ENCODE data around the gene SRRM2.

SRRM2 gene

GRCh38 chr16:2763173-2763572 is 10.7 kb downstream of the SRRM2 start:
- Histone ChIP-seq H3K4me3 (no peak overlapping the region), H3K27ac (no peak overlapping the region)
- TF ChIP-seq CTCF (IDR thresholded peaks at IDR 0.05) = no peak
- DNase-seq (ENCODE audit: low spot score) = no peak

DNA sequence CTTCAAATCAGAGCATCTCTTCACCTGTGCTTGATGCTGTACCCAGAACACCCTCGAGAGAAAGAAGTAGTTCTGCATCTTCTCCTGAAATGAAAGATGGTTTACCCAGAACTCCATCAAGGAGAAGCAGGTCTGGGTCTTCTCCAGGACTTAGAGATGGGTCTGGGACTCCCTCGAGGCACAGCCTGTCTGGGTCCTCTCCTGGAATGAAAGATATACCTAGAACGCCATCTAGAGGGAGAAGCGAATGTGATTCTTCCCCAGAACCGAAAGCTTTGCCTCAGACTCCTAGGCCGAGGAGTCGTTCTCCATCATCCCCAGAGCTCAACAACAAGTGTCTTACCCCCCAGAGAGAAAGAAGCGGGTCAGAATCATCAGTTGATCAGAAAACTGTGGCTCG is 12.3 kb downstream of the SRRM2 start:
- no peak for DNase-seq (ENCODE audit: low spot score)
- Histone ChIP-seq H3K27ac (no peak overlapping the region), H3K4me3 (no peak overlapping the region)
- TF ChIP-seq CTCF (IDR thresholded peaks at IDR 0.05) = no peak

DNA sequence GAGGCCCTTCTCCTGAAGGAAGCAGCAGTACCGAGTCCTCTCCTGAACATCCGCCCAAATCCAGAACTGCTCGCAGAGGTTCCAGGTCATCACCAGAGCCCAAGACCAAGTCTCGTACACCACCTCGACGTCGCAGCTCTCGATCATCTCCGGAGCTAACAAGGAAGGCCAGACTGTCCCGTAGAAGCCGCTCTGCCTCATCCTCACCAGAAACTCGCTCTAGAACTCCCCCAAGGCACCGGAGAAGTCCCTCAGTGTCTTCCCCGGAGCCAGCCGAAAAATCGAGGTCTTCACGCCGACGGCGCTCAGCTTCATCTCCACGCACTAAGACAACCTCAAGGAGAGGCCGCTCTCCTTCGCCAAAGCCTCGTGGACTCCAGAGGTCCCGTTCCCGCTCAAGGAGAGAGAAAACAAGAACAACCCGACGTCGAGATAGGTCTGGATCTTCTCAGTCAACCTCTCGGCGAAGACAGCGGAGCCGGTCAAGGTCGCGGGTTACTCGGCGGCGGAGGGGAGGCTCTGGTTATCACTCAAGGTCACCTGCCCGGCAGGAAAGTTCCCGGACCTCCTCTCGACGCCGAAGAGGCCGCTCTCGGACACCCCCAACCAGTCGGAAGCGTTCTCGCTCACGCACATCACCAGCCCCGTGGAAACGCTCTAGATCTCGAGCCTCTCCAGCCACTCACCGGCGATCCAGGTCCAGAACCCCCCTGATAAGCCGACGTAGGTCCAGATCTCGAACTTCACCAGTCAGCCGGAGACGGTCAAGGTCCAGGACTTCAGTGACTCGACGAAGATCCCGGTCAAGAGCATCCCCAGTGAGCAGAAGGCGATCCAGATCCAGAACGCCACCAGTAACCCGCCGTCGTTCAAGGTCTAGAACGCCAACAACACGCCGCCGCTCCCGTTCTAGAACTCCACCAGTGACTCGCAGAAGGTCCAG is 13.3 kb downstream of the SRRM2 start:
- DNase-seq (ENCODE audit: low spot score) = no peak
- no peak for TF ChIP-seq CTCF (IDR thresholded peaks at IDR 0.05)
- H3K27ac ChIP-seq = no peak overlapping the region

GRCh38 chr16:2766430-2767139 is 14.1 kb downstream of the SRRM2 start:
- TF ChIP-seq CTCF (IDR thresholded peaks at IDR 0.05) = no peak
- no peak for DNase-seq (ENCODE audit: low spot score)
- Histone ChIP-seq H3K4me3 (no peak overlapping the region), H3K27ac (no peak overlapping the region)

More for the DNA sequence above, 13.3 kb downstream of the SRRM2 start:
- H3K4me3 ChIP-seq = no peak overlapping the region

- Histone ChIP-seq H3K4me3 (no peak overlapping the region), H3K27ac (no peak overlapping the region)
- no peak for DNase-seq (ENCODE audit: low spot score)
- no peak for TF ChIP-seq CTCF (IDR thresholded peaks at IDR 0.05)
Observed at GRCh38 chr16:2767140-2767731, 14.8 kb downstream of the SRRM2 start.

DNA sequence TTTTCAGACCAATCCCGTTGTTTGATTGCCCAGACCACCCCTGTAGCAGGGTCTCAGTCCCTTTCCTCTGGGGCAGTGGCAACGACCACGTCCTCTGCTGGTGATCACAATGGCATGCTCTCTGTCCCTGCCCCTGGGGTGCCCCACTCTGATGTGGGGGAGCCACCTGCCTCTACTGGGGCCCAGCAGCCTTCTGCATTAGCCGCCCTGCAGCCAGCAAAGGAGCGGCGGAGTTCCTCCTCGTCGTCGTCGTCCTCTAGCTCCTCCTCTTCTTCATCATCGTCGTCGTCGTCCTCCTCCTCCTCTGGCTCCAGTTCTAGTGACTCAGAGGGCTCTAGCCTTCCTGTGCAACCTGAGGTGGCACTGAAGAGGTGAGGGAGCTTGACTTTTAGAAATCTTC is 15.5 kb downstream of the SRRM2 start:
- no peak overlapping the region for H3K27ac ChIP-seq
- no peak for TF ChIP-seq CTCF (IDR thresholded peaks at IDR 0.05)
- no peak for DNase-seq (ENCODE audit: low spot score)
- H3K4me3 ChIP-seq = no peak overlapping the region
